SU-DHL-6 (cell line): ENCODE results near the gene GEMIN8.

Experiments
- H2AFZ ChIP-seq: fragments of 200-600 bp; sonication (generic); 2 replicates; pipeline ENCODE4 v1.6.1; 2014; ENCODE audit warnings: low read depth, mild to moderate bottlenecking, moderate library complexity, mixed read lengths, antibody characterized with exemption, low read length; ENCODE audit not compliant: severe bottlenecking
- H3F3A ChIP-seq: fragments of 200-600 bp; shearing (Covaris generic); 2 replicates; pipeline ENCODE4 v1.6.0; 2016; ENCODE audit warnings: antibody characterized with exemption, mild to moderate bottlenecking; ENCODE audit not compliant: insufficient read depth
- H3K27ac ChIP-seq: fragments of 200-600 bp; sonication (generic); 2 replicates; pipeline ENCODE4 v1.5.1; 2016; ENCODE audit warnings: low read depth, mild to moderate bottlenecking, low read length, moderate library complexity, mixed read lengths
- H3K27me3 ChIP-seq: fragments of 200-600 bp; sonication (generic), shearing (Covaris generic); 2 replicates; pipeline ENCODE4 v1.6.0; 2014; ENCODE audit warnings: mild to moderate bottlenecking, low read length
- H3K36me3 ChIP-seq: fragments of 200-600 bp; sonication (generic); 2 replicates; pipeline ENCODE4 v1.6.1; 2014; ENCODE audit warnings: mild to moderate bottlenecking, low read length, mixed read lengths
- H3K4me2 ChIP-seq: fragments of 300-600, 200-600 bp; shearing (Covaris generic), sonication (generic); 2 replicates; pipeline ENCODE4 v1.6.0; 2014; ENCODE audit warnings: low read length, low read depth, mild to moderate bottlenecking; ENCODE audit not compliant: poor library complexity, severe bottlenecking
- H3K4me3 ChIP-seq: fragments of 200-600 bp; sonication (generic); 2 replicates; pipeline ENCODE4 v1.5.1; 2014; ENCODE audit warnings: antibody characterized with exemption, low read length, mild to moderate bottlenecking, mixed read lengths; ENCODE audit not compliant: insufficient read depth, poor library complexity, severe bottlenecking
- H3K79me2 ChIP-seq: fragments of 200-600 bp; sonication (generic); 2 replicates; pipeline ENCODE4 v1.6.1; 2014; ENCODE audit warnings: mild to moderate bottlenecking, low read length, moderate library complexity; ENCODE audit not compliant: insufficient read depth
- H3K9ac ChIP-seq: fragments of 200-600 bp; sonication (generic); 2 replicates; pipeline ENCODE4 v1.7.0; 2014; ENCODE audit warnings: mild to moderate bottlenecking, low read length
- H3K9me2 ChIP-seq: fragments of 200-600 bp; sonication (generic); replicated peaks from 2 replicates; pipeline ENCODE4 v1.6.1; 2014; ENCODE audit warnings: low read length; ENCODE audit not compliant: insufficient read depth
- H3K9me3 ChIP-seq: fragments of 200-600 bp; sonication (generic); 2 replicates; pipeline ENCODE4 v1.6.1; 2014; ENCODE audit warnings: low read length, mixed read lengths; ENCODE audit not compliant: insufficient read depth
- H4K20me1 ChIP-seq: fragments of 200-600 bp; sonication (generic); 2 replicates; pipeline ENCODE4 v1.6.1; 2014; ENCODE audit warnings: low read depth, mild to moderate bottlenecking, antibody characterized with exemption, low read length, moderate library complexity, mixed read lengths
- CTCF ChIP-seq: fragments of 200-600 bp; sonication (generic); IDR thresholded peaks from one replicate; pipeline ENCODE4 v1.5.1; 2017; ENCODE audit warnings: antibody characterized with exemption, mild to moderate bottlenecking, low read length, moderate library complexity; ENCODE audit not compliant: insufficient read depth, poor library complexity, severe bottlenecking
- EZH2phosphoT487 ChIP-seq: fragments of 200-600 bp; sonication (generic), shearing (Covaris generic); conservative IDR thresholded peaks from 2 replicates; pipeline ENCODE4 v1.6.1; 2018; ENCODE audit warnings: mild to moderate bottlenecking, antibody characterized with exemption, low read length, moderate library complexity, mixed read lengths

Gene GEMIN8

GRCh38 chrX:14028473-14028872 lies 1.2 kb downstream of the GEMIN8 start:
- H3F3A ChIP-seq: peaks cover 9% of the 10 kb centered on the region; the same call in 1 of the 2 replicates
- peak overlapping the region; percentile 87 for H3K4me2 ChIP-seq
- H3K9me3 ChIP-seq: no peaks in the 10 kb centered on the region
- H3K36me3 ChIP-seq: no peaks in the 10 kb centered on the region
- H3K9ac ChIP-seq: peak overlapping the region; percentile 83
- H3K27me3 ChIP-seq: no peaks in the 10 kb centered on the region
- peak overlapping the region; percentile 87 for H3K4me3 ChIP-seq
- H2AFZ ChIP-seq: no peak overlapping the region
- H3K79me2 ChIP-seq: peaks cover 37% of the 10 kb centered on the region
- no peaks in the 10 kb centered on the region for H3K9me2 ChIP-seq
- H4K20me1 ChIP-seq: no peaks in the 10 kb centered on the region
- no peak overlapping the region for H3K27ac ChIP-seq
- TF ChIP-seq EZH2phosphoT487 (no peak), CTCF (no peak)

GRCh38 chrX:14027511-14028019 lies 2.1 kb downstream of the GEMIN8 start:
- Histone ChIP-seq H3K27ac (no peak overlapping the region; the same call in 1 of the 2 replicates), H3K79me2 (peaks cover 37% of the 10 kb centered on the region), H3K4me2 (peak overlapping the region; percentile 87), H3K27me3 (no peaks in the 10 kb centered on the region), H4K20me1 (no peaks in the 10 kb centered on the region), H3K4me3 (peak overlapping the region; percentile 87), H3K36me3 (no peaks in the 10 kb centered on the region), H3K9me2 (no peaks in the 10 kb centered on the region), H3K9me3 (no peaks in the 10 kb centered on the region), H3F3A (peaks cover 9% of the 10 kb centered on the region; the same call in 1 of the 2 replicates), H3K9ac (0 out of 2 replicates have a peak overlapping the region, but pooled peaks have one; percentile 83), H2AFZ (no peak overlapping the region)
- TF ChIP-seq CTCF: no peak
- TF ChIP-seq EZH2phosphoT487: no peak

GRCh38 chrX:14027036-14027435 lies 2.7 kb downstream of the GEMIN8 start:
- Histone ChIP-seq H3K27me3 (no peaks in the 10 kb centered on the region), H3K27ac (no peak overlapping the region), H3K9ac (no peak overlapping the region), H3K4me3 (no peak overlapping the region), H3F3A (peaks cover 9% of the 10 kb centered on the region; the same call in 1 of the 2 replicates), H3K9me2 (no peaks in the 10 kb centered on the region), H2AFZ (no peak overlapping the region), H3K36me3 (no peaks in the 10 kb centered on the region), H3K4me2 (no peak overlapping the region), H4K20me1 (no peaks in the 10 kb centered on the region), H3K9me3 (no peaks in the 10 kb centered on the region), H3K79me2 (peaks cover 37% of the 10 kb centered on the region)
- TF ChIP-seq EZH2phosphoT487 (no peak), CTCF (no peak)
